Esophagus muscularis mucosa (tissue), 4 donors: ENCODE measurements around the gene CLASP1. TPM values are rescaled to one million over a fixed set of nuclear protein-coding genes. Genes with fewer than 3 reads are reported as not detected.

ENCODE experiments used
- DNase-seq: peaks from one replicate; pipeline ENCODE4 v3.0.0-alpha.2; 2017; ENCODE audit errors: extremely low spot score
- H3K27ac ChIP-seq, 4 donors: fragments of 200-600 bp; sonication (generic); replicated peaks in 1 of 4; 1 replicate in 3 of 4; 2 replicates in 1 of 4; pipeline ENCODE4 v1.5.1; 2016 to 2019; ENCODE audit warnings: mild to moderate bottlenecking in 1 of 4
- H3K27me3 ChIP-seq, 4 donors: fragments of 200-600 bp; sonication (generic); one replicate each; pipeline versions ENCODE4 v1.5.1 to v1.6.0; 2016 to 2019
- H3K36me3 ChIP-seq, 4 donors: fragments of 200-600 bp; sonication (generic); one replicate each; pipeline ENCODE4 v1.5.1; 2016 to 2019
- H3K4me1 ChIP-seq, 4 donors: fragments of 200-600 bp; sonication (generic); one replicate each; pipeline ENCODE4 v1.5.1; 2016 to 2019
- H3K4me3 ChIP-seq, 4 donors: fragments of 200-600 bp; sonication (generic); 1 replicate in 2 of 4; 2 replicates in 2 of 4; pipeline ENCODE4 v1.5.1; 2016 to 2019; ENCODE audit warnings: mild to moderate bottlenecking in 4 of 4, moderate library complexity in 1 of 4
- H3K9me3 ChIP-seq, 4 donors: fragments of 200-600 bp; sonication (generic); 1 replicate in 3 of 4; 2 replicates in 1 of 4; pipeline ENCODE4 v1.5.1; 2016 to 2019
- EP300 ChIP-seq: sonication (generic); formaldehyde crosslinking; IDR thresholded peaks from one replicate; pipeline ENCODE4 v1.6.1; 2017; ENCODE audit warnings: antibody characterized with exemption
- POLR2A ChIP-seq: fragments of 450-650 bp; IDR thresholded peaks from one replicate; pipeline ENCODE4 v1.6.1; 2017; ENCODE audit warnings: antibody characterized with exemption, moderate library complexity, mild to moderate bottlenecking, low read depth
- POLR2AphosphoS5 ChIP-seq, 2 donors: sonication (generic); formaldehyde crosslinking; IDR thresholded peaks; one replicate each; pipeline ENCODE4 v1.6.1; 2017; ENCODE audit warnings: antibody characterized with exemption in 2 of 2
- WGBS: methylation state at CpG from one replicate; pipeline ENCODE4 v1.1.5; 2018; 5-methylcytosine and 5-hydroxymethylcytosine counted together
- intact Hi-C: fragments of 100-400 bp; cut with DNase I; formaldehyde crosslinking; loops from one replicate; pipeline ENCODE4 v1.15.1; 2023
- total RNA-seq, 4 donors: library from RNA; depleted of rRNA; stranded (reverse); fragments of >200 nt; gene quantifications; one replicate each; pipeline versions ENCODE4 v1.1.0 to v1.2.1, GENCODE V29; 2016
- TF ChIP-seq, protein P1 (sequence below), 3 experiments: fragments of 200-600 bp in 2 of 3; fragments of 450-650 bp in 1 of 3; sonication (generic) in 2 of 3; IDR thresholded peaks; one replicate each; pipeline ENCODE4 v1.5.1; 2017 to 2019; ENCODE audit warnings: antibody characterized with exemption in 3 of 3, mild to moderate bottlenecking in 2 of 3, moderate library complexity in 1 of 3

Gene CLASP1
- total RNA-seq, 4 donors from 2014 or later = 62.6 to 78.6 (median 70.5) TPM

DNA sequence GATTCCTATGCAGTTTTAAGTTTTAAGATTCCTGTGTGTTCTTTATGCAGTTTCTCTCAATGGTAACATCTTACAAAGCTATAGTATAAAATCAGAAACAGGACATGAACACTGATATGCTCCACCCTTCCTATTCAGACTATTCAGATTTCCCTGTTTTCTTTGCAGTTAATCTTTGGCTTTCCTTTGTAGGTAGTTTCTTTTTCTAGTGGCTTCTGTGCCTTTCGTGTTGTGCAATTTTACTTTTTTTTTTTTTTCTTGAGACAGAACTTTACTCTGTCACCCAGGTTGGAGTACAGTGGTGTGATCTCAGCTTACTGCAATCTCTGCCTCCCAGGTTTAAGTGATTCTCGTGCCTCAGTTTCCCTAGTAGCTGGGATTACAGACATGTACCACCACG lies 213.5 kb downstream of the CLASP1 start:
- Histone ChIP-seq H3K27ac (no peak overlapping the region), H3K4me1 (no peaks in the 10 kb centered on the region), H3K36me3 (peaks cover 0 to 20% (median 11%) of the 10 kb centered on the region in 4 donors), H3K9me3 (no peaks in the 10 kb centered on the region), H3K4me3 (no peak overlapping the region), H3K27me3 (no peaks in the 10 kb centered on the region)
- intact Hi-C loops = no loop called here
- no peak for DNase-seq
- TF ChIP-seq, protein P1, sequence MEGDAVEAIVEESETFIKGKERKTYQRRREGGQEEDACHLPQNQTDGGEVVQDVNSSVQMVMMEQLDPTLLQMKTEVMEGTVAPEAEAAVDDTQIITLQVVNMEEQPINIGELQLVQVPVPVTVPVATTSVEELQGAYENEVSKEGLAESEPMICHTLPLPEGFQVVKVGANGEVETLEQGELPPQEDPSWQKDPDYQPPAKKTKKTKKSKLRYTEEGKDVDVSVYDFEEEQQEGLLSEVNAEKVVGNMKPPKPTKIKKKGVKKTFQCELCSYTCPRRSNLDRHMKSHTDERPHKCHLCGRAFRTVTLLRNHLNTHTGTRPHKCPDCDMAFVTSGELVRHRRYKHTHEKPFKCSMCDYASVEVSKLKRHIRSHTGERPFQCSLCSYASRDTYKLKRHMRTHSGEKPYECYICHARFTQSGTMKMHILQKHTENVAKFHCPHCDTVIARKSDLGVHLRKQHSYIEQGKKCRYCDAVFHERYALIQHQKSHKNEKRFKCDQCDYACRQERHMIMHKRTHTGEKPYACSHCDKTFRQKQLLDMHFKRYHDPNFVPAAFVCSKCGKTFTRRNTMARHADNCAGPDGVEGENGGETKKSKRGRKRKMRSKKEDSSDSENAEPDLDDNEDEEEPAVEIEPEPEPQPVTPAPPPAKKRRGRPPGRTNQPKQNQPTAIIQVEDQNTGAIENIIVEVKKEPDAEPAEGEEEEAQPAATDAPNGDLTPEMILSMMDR (IDR thresholded peaks at IDR 0.05) = no peak
- 94% methylated on average over 3 of the region's 3 CpGs for WGBS

DNA sequence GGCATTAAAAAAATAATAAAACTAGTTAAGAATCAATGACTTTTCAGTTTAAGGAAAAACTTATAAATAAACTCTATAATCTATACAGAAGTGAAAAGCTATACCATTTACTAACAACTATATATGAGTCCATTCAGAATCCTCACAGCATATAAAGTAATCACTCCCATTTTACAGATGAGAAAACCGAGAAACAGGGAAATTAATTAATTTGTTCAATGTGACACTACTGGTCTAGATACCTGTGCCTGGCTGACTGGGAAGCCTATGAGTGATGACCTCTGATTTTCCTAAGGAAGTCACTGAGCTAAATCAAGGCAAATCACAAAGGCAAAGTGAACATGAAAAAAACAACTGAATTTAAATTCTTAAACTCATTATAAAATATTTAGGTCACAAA lies 218.0 kb downstream of the CLASP1 start:
- no peaks in the 10 kb centered on the region for H3K9me3 ChIP-seq
- DNase-seq = no peak
- intact Hi-C loops = no loop called here
- H3K4me1 ChIP-seq = peaks cover 0 to 6% (median 0%) of the 10 kb centered on the region in 4 donors
- H3K36me3 ChIP-seq = peaks cover 16 to 53% (median 31%) of the 10 kb centered on the region in 4 donors
- H3K27me3 ChIP-seq = no peaks in the 10 kb centered on the region
- H3K27ac ChIP-seq = no peak overlapping the region
- TF ChIP-seq POLR2A (no peak), POLR2AphosphoS5 (IDR thresholded peaks at IDR 0.05) (no peak), EP300 (no peak)
- TF ChIP-seq, protein P1 (IDR thresholded peaks at IDR 0.05) = no peak
- no peak overlapping the region for H3K4me3 ChIP-seq
- 90% methylated on average over 1 of the region's 1 CpG for WGBS

DNA sequence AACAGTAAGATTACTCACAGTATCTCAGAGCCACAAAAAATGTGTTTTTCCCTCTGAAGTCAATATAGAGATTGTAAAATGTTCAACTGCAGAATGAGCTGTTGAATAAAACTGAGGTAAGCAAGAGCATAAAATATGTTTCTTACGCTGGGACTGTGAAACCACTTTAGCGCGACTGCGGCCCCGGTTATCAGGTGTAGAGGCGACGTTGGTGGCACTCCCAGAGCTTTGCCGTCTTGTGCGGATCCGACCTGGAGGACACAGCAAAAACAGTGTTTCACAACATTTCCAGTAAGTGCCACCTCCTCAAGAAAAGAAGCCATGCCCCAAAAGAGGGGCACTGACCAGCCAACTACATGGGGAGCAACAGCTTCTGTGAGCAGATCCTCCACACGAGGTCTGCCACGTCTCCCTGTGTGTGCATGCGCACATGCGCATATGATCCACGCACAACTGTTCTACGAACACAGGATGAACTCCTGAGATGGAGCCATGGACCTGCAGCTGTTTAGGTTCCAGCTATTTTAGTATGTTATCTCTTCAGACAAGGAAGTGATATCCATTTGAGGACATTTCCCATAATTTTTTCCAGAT lies 219.2 kb downstream of the CLASP1 start:
- TF ChIP-seq EP300 = no peak
- TF ChIP-seq POLR2A = no peak
- TF ChIP-seq POLR2AphosphoS5 (IDR thresholded peaks at IDR 0.05) = no peak
- TF ChIP-seq, protein P1 (IDR thresholded peaks at IDR 0.05) = no peak
- H3K36me3 ChIP-seq = peaks cover 16 to 65% (median 40%) of the 10 kb centered on the region in 4 donors
- intact Hi-C loops = no loop called here
- no peak overlapping the region for H3K4me3 ChIP-seq
- no peak for DNase-seq
- 93% methylated on average over 16 of the region's 16 CpGs for WGBS
- peaks cover 0 to 6% (median 0%) of the 10 kb centered on the region in 4 donors for H3K4me1 ChIP-seq
- no peaks in the 10 kb centered on the region for H3K9me3 ChIP-seq
- no peaks in the 10 kb centered on the region for H3K27me3 ChIP-seq
- H3K27ac ChIP-seq = no peak overlapping the region

DNA sequence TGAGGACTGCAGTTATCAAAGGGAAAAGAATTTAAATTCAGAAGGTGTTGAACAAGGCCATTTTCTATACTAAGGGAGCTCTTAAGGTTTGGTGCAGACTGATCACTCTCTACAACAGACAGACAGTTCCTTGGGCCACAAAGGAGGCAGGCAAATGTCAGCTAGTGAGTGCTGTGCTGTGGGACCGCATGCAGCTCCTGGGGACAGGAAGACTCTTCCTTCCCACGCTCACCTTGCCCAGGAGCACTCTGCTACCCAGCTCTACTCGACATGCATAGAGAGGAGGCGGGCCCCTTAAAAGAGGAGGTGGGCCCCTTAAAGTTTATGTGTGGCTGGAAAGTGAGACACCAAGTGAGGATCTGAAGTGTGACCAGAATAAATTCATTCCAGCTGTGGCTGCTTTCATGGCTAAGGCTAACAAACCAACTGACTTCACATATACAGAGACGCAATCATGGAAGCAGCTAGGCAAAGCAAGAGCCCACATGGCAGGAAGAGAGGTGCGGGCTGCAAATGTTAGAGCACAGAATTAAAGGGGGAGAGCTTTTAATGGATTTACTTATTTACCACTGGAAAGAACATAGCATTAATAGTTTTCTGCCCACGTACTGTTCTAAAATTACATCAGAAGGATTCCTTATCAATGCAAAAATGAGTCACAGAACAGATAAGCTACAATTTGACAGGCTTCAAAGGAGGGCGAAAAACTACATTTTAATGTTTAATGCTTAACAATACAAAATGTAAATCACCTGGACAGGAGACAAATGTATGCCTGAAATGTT lies 220.0 kb downstream of the CLASP1 start:
- intact Hi-C loops = no loop called here
- H3K4me1 ChIP-seq = peaks cover 0 to 6% (median 0%) of the 10 kb centered on the region in 4 donors
- H3K27me3 ChIP-seq = no peaks in the 10 kb centered on the region
- TF ChIP-seq, protein P1 (IDR thresholded peaks at IDR 0.05) = no peak
- no peak for TF ChIP-seq POLR2AphosphoS5 (IDR thresholded peaks at IDR 0.05)
- no peak for TF ChIP-seq POLR2A
- no peak for TF ChIP-seq EP300
- 83% methylated on average over 8 of the region's 8 CpGs for WGBS
- H3K27ac ChIP-seq = no peak overlapping the region
- DNase-seq = no peak
- H3K9me3 ChIP-seq = no peaks in the 10 kb centered on the region
- no peak overlapping the region for H3K4me3 ChIP-seq
- peaks cover 17 to 68% (median 47%) of the 10 kb centered on the region in 4 donors for H3K36me3 ChIP-seq
